HG03159 (cell line): Measurements from ENCODE around the gene LRRN4CL.
"Not testable (repeated sequence)": the region's sequence is repeated elsewhere in the genome, so short reads cannot be mapped to it uniquely, and the experiment has no call there.

Source experiments
- ATAC-seq: cut with Tn5 transposase; IDR thresholded peaks from one replicate; pipeline ENCODE4 v1.9.1; 2021; ENCODE audit warnings: mild to moderate bottlenecking, moderate library complexity; ENCODE audit not compliant: unreplicated experiment

LRRN4CL gene

DNA sequence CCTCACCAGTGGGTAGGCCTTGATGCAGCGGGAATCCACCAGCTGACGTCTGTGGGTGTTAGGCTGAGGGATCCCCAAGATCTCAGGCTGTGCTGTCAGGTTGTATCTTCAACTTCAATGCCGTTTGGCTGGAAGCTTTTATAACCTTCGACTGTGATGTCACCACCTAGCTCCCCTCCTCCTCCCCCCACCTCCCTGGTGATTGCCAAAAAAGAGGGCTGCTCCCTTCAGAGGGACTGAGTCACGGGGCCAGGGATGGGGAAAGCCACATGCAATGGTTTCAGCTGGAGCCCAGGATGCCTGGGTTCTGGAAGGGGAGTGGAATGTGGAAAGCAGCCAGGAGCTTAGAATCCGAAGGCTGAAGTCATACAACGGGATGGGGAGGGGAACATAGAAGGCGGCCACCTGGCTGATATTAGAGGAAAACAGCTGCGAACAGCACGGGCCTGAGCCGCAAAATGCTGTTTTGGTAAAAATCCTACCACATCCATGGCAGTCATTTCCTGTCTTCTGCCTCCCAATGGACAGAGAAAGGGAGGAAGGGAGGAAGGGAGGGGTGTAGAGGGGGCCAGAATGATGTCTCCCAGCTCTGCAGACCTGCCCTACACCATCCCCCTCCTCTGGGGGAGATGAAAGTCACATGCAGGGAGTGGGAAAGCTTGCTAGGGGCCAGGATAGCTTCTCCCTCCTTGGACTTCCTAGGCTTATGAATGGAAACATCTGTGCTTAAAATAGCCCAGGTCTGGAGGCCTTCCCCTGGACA lies at the start of gene LRRN4CL:
Gene LRRN4CL, minus strand, starts transcription at position 110 of the 763 bp plus-strand sequence. CDS start 1,022 bp downstream, outside the sequence.
- ATAC-seq, result no peak

DNA sequence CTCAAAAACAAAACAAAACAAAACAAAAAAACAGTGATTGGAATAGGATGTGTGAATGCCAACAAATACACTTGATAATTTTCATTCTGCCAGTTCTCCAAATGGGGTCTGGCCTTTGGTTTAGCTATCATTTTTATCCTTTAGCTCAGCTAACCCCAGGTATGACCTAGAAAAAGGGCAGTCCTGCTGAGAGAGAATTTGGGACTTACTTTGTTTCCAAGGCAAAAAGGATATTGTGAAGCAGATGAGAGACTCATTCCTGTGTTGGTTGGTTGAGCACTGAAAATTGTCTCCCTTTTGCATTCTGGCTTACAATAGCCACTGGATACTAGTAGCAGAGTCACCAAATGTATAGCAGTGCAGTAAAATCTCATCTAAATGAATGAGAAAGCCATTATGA lies 47.9 kb upstream of the LRRN4CL start:
- ATAC-seq, result no peak

DNA sequence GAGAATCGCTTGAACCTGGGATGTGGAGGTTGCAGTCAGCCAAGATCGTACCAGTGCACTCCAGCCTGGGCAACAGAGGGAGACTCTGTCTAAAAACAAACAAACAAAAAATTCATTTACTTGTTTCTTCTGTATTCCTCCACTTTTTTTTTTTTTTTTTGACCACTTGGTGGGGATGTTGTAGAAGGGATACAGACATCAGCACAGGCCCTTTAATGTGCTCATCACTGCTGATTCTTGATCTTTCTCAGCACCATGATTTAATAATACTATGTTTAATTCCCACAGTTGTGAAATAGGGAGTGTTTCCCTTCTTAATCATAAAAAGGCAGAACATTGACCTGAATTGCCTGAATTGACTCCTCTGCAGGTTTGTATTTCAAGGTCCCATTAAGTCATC lies 43.5 kb upstream of the LRRN4CL start:
- no peak for ATAC-seq

DNA sequence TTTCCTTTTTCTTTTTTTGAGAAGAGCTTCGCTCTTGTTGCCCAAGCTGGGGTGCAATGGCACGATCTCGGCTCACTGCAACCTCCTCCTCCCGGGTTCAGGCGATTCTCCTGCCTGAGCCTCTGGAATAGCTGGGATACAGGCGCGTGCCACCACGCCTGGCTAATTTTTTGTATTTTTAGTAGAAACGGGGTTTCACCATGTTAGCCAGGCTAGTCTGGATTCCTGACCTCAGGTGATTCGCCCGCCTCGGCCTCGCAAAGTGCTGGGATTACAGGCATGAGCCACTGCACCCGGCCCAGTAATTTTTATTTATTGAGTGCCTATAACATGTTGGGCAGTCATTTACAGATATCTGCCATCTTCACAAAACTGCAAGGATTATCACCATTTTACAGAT lies 40.7 kb upstream of the LRRN4CL start:
- not testable (repeated sequence) for ATAC-seq

DNA sequence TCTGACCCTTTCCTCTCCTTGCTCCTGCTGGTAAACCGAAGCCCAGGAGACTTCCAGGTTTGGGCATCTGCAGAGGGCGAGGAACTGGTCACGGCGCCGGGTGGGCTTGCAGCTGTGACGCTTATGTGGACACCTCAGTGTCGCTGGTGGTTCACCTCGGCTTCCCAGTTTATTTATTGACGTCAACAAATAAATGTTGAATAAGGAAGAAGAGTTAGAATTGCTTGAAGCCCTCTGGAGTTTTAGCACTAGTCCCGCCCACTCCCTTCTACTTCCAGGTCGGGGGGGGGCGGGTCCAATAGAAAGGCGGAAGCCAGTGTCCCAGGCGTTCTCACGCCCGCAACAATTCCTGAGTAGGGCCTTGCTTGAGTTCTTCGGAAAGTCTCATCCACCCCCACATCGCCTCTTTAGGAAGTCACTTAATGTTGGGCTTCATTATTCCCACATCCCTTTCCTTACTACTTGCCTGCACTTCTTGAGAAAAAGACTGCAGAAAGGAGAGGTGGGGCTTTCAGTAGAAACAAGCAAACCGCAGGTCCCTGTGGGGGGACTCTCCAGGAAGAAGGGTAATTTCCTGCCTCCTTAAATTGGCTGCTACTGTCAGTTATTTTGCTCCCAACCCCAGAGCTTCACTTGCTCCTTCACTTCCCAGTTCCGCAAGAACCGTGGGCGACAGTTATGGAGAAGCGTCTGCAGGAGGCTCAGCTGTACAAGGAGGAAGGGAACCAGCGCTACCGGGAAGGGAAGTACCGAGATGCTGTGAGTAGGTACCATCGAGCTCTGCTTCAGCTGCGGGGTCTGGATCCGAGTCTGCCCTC lies 39.0 kb upstream of the LRRN4CL start, which contains the start of gene TTC9C:
Gene TTC9C, plus strand, starts transcription at position 316 of the 818 bp plus-strand sequence. Its CDS starts 363 bp downstream, at position 679.
- ATAC-seq, result peak; percentile 18

DNA sequence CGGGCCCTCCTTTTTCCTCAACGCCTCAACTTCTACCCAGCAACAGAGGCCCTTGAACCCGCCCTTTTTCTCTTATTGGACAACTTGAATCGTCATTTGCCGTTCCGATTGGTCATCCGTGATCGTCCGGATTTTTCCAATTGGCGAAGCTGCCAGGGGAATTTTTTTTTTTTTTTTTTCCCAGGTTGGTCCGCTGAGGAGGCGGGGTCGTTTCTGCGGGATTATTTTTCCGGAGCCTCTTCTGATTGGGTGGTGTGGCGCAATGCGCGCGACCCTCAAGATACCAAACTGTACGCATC lies 38.5 kb upstream of the LRRN4CL start:
- peak; percentile 50 for ATAC-seq

DNA sequence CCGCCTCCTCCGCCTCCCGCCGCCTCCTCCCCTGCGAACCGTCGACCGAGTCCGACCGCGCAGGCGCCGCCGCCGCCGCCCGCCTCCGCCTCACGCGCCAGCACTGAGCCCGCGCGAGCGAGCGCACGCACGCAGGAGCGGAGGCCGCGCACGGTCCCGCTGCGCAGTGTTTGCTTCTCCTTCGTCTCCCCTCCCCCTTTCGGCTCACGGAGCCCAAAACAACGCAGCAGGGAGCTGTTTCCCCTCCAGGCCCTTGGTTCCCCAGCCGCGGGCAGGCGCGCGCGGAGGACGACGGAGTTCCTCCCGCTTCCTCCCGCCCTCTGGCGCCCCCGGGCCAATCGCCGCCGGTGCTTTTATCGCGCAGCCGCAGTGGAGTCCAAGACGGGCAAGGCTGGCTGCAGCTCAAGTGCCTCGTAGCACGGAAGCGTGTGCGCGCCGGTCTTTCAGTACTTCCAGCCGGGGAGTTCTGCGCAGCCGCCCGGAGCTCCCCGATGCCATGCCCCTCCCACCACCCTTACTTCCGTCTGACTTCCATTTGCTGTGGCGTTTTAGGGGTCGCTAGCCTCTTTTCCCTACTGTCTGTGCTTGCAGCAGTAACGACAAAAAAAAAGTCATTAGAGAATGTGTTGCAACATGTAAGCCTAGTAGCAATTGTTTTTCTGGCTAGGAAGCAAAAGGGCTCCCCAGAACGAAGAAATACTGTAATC lies 38.0 kb upstream of the LRRN4CL start, which contains the start of gene HNRNPUL2:
Gene HNRNPUL2, minus strand, starts transcription at position 293 of the 707 bp plus-strand sequence. CDS start 301 bp downstream, outside the sequence.
- peak; percentile 62 for ATAC-seq

DNA sequence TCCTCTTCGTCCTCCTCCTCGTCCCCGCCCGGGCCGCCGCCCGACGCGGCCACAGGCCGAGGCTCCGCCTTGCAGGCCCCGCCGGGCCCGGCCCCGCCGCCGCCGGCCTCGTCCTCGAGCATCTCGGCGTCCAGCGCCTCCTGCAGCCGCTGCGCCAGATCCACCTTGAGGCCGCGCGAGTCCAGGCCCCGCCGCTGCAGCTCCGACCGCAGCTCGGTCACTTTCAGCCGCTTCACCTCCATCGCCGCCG lies 37.5 kb upstream of the LRRN4CL start:
- no peak for ATAC-seq

DNA sequence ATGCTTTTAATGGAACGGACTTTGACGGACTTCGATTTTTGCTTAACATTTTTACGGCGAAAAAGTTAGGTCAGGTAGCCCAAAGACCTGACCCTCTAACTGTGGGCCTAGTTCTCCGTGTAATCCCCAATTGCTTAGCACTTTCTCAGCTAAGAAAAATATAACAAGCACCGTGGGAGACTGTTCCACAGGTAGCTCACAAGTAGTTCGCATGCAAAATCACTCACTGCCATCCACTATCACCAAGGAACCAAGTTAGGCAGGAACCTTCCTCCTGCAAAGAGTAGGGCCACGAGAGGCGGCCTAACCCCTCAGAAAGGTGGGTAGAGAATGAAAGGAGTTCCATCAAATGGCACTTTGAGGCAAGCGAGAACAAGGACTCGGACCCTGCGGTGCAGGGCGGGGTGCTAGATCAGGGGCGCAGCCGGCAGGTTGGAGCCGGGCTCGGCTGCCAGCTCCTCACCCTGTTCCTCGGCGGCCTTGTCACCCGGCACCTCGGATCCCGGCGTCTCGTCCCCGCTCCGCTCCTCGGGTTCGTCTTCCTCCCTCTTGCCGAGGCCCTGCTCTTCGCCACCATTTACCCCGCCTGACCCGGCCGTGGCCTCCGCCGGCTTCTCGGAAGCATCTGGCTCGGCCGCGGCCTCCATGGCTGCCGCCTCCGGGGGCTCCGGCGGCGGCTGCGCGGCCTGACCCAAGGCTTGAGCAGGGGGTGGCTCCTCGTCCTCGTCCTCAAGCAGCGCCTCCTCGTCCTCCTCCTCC lies 37.0 kb upstream of the LRRN4CL start:
- no peak for ATAC-seq

DNA sequence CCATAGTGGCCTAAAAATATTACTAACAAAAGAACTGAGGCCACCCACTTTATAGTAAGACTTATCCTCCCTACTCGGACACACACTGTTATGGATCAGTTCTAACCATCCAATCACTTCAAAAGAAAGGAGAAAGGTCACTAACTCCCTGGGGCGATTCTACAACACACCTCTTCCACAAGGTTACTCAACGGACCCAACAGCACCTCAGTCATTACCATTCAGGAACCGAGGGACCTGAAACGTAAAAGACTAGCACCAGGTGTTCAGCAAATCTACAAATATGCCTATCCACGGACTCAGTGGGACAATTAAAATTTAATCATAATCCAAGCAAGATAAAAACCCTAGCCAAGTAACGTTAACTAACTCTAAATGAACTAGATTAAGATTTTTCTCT lies 36.3 kb upstream of the LRRN4CL start:
- ATAC-seq, result no peak

DNA sequence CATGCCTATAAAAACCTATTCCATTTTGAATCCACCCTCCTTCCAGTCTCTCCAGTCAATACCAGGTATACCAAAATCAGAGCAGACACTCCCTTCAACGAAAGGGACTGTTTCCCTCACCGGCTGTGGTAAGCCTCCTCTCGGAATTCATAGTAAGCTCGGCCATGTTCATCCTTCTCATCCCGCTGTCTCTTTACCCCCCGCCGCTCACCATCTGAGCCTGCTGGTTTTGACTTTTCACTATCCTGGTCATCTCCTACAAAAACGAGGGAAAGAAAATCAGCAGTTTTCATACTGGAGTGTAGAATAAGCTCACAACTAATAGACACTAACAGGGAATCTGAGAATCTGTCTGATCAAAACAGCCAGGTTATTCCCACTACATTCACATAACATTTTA lies 34.8 kb upstream of the LRRN4CL start:
- no peak for ATAC-seq

DNA sequence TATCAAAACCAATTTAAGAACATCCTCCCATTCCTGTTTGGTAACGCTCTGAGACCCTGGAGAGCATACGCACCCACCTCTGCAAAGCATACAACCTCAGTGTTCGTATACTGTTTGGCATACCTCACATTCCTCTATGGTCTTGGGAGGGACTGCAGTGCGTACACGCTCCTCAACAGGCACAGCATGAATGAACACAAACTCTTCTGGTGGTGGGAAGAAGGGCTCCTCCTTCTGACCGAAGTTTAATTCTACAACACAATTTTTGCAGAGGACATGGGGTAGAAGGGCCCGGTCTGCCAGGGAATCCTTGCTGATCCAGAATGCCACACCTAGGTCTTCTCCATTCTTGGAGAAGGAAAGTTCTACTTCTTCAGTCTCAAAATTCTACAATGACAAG lies 32.7 kb upstream of the LRRN4CL start:
- no peak for ATAC-seq

DNA sequence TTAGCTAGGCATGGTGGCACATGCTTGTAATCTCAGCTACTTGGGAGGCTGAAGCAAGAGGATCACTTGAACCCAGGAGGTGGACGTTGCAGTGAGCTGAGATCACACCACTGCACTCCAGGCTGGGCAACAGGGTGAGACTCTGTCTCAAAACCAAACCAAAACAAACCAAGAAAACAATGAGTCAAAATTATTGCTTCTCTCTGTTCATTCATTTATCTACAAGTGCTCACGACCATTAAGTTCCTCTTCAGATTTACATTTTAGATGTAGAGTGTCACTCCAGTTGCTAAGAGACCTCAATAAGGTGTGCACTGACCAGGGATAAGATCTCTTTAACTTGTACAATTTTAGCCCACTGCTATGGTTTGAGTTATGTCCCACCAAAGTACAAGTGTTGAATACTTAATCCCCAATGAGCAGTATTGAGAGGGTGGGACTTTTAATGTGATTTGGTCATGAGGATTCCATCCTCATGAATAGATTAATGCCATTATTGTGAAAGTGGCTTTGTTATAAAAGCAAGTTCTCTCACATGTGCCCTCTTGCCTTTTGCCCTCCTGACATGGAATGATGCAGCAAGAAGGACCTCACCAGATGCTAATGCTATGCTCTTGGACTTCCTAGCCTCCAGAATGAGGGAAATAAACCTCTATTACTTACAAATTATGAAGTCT lies 30.1 kb upstream of the LRRN4CL start:
- ATAC-seq, result no peak

DNA sequence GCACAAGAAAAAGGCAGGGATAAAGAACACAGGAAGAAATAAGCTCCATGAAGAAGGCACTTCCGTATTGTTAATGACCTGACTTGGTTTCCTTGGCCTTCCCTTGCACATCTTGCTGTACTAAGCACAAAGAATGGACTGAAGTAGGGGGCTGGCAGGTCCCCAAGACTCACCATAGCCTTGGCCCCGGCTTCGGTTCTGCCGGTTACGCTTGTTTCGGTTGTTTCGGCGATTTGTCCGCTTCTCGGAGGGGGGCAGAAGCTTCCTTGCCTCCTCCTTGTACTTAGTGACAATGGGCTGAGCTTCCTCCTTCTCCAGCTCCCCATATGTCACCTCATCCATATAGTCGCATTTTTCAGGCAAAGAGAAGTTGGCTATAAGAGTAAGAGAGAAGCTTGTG lies 27.5 kb upstream of the LRRN4CL start:
- ATAC-seq, result no peak

DNA sequence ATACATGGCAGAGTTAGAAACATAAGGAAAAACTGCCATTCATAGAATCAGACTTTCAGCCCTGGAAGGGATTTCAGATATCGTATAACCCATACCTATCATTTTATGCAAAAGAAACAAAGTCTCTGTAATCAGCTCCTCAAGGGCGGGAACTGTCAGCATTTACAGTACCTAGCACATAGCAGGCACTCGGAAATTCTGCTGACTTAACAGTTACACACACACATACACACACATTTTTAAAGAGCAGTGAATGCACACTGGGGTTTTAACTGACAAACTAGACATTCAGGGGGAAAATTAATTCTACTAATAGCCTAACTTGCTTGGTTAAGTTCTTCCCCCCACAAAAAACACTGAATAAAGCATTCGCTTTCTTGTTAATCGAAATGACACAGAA lies 26.9 kb upstream of the LRRN4CL start:
- no peak for ATAC-seq

DNA sequence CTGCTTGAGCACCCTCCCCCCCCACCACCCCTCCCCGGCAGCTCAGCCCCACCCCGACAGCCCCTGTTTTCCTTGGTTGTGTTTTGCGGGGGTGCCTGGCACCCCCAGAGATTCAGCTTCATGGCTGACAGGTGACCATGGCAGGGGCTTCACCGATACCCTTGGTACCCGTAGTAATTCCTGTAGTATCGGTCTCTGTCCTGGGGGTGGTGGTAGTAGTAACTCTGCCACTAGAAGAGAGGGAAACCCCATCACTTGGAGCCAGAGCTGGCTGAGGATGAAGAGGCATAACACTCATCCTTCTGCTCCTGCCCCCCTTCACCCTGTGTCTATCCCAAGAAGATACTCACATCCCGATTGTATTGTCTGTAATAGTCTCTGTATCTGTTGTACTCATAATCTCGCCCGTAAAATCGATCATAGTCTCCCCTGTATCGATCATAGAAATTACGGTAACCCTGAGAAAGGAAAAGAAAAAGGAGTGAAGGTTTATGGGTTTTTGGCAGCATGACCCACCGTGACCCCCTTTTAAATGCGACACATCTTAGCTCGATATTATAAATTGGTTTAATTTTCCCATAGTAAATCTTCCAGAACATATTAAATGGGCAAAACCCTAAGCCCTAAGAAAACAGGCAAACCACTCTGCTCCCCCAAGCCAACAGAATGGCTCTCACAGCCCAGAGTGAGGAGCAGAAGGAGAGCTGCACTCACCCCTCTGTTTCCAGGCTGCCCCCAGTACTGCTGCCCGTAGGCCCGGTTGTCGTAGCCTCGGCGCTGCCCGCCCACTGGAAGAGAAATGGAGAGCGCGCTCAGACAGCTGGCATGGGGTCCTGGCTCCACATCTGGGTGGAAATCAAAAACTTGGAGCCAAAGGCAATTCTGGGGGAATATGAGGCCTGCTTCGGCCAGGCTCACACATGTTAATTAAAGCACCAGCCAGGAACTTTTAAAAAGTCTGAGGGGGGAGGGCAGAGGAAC lies 26.1 kb upstream of the LRRN4CL start:
- no peak for ATAC-seq

DNA sequence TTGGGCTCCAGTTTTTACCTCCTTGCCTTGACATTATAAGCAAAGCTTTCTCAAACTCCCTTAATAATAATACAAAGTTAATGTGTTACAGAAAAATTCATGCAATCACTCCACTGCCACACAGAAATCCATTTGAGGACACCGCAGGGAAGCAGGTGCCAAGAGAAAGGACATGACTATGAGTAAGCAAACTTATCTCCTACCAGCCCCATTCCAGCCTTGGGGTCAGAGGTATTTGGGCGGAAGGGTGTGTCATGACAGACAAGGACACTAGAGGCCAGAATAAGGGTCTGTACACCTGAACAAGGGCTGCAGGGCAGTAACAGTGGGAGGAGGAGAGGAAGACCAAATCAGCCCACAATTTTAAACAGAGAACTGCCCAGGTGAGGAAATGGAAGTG lies 24.0 kb upstream of the LRRN4CL start:
- ATAC-seq, result no peak

DNA sequence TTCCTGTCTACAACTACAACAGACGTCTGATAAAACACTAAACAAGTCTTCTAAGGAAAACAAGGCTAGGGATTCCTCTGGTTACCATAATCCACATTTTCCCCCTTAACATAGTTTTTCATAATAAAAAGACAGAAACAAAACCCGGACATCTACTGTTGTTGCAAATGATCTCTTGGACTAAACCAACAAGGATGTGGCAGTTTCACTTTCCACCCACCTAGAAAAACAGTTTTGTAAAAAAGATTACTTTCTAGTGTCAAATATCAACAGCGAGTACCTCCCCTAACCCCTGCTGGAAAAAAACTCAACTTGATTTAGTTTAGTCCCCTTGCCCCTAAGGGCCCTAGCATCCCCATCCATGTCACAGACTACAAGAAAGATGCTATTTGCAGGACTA lies 23.5 kb upstream of the LRRN4CL start:
- ATAC-seq, result no peak

DNA sequence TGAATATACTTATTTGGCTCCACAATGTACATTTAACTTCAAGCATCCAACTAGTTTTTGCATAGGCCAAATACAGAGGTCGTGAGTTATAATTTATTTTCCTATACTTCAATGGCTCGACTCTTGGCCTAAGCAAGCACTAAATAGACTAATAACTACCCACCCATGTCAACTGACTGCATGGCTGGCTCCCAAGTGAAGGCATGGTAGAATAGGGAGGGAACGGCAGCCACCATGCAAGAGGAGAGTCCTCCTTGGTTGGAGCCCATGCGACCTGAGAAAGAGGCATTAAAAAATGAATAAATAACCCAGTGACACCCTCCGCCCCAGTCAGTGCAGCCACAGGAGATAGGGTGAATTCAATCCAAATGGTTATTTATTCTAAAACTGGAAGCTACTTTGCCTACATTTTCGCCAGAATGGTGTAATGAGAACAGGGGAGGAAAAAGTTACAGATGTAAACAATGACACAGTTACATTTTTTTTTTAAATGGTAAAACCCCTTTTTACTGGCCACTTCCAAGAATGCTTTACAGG lies 23.0 kb upstream of the LRRN4CL start:
- ATAC-seq, result no peak
